ENCODE data around the gene ZSCAN25. TPM values are rescaled to one million over a fixed set of nuclear protein-coding genes. Genes with fewer than 3 reads are reported as not detected.
A peak's percentile ranks its signal among the peaks of the same experiment; 100 is the strongest.

Gene ZSCAN25
- total RNA-seq, 1 donor from 2014 or later = 26.6 TPM

DNA sequence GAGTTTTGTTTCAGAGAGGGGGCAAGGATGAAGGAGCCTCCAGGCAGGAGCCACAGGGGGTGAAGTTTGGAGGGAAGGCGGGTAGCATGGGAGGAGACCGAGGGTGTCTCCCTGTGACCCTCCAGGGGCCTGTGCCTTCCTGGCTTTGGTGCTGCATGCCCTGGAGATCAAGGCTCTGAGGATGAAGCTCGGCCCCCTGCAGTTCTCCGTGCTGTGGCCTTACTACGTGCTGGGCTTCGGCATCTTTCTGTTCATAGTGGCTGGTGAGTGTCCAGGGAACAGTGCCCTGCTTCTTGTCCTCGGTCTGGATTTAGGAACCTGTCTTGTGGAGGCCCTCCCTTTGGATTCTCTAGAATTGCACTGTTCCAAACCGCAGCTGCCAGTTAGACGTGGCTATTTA is 9.2 kb upstream of the ZSCAN25 start:
- peaks cover 11% of the 10 kb centered on the region for H3K27me3 Mint-ChIP-seq (ENCODE audit: low read depth)
- DNase-seq (ENCODE audit: low spot score in 2 of 2, unreplicated experiment in 2 of 2) = no peak
- no peak overlapping the region for H3K4me3 Mint-ChIP-seq
- no peaks in the 10 kb centered on the region for H3K36me3 Mint-ChIP-seq
- H3K4me1 Mint-ChIP-seq = no peaks in the 10 kb centered on the region
- no peak overlapping the region for H3K27ac Mint-ChIP-seq
- no peaks in the 10 kb centered on the region for H3K9me3 Mint-ChIP-seq
- TF ChIP-seq, protein P1, sequence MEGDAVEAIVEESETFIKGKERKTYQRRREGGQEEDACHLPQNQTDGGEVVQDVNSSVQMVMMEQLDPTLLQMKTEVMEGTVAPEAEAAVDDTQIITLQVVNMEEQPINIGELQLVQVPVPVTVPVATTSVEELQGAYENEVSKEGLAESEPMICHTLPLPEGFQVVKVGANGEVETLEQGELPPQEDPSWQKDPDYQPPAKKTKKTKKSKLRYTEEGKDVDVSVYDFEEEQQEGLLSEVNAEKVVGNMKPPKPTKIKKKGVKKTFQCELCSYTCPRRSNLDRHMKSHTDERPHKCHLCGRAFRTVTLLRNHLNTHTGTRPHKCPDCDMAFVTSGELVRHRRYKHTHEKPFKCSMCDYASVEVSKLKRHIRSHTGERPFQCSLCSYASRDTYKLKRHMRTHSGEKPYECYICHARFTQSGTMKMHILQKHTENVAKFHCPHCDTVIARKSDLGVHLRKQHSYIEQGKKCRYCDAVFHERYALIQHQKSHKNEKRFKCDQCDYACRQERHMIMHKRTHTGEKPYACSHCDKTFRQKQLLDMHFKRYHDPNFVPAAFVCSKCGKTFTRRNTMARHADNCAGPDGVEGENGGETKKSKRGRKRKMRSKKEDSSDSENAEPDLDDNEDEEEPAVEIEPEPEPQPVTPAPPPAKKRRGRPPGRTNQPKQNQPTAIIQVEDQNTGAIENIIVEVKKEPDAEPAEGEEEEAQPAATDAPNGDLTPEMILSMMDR (IDR thresholded peaks at IDR 0.05; ENCODE audit: unreplicated experiment) = no peak

GRCh38 chr7:99614495-99614894 is 2.3 kb upstream of the ZSCAN25 start:
- peaks cover 3% of the 10 kb centered on the region for H3K36me3 Mint-ChIP-seq
- no peaks in the 10 kb centered on the region for H3K9me3 Mint-ChIP-seq
- H3K27me3 Mint-ChIP-seq (ENCODE audit: low read depth) = peaks cover 8% of the 10 kb centered on the region
- TF ChIP-seq, protein P1 (IDR thresholded peaks at IDR 0.05; ENCODE audit: unreplicated experiment) = no peak
- no peak overlapping the region for H3K4me3 Mint-ChIP-seq
- H3K4me1 Mint-ChIP-seq = peaks cover 23% of the 10 kb centered on the region
- DNase-seq (ENCODE audit: low spot score in 2 of 2, unreplicated experiment in 2 of 2) = no peak
- H3K27ac Mint-ChIP-seq = no peak overlapping the region

GRCh38 chr7:99615989-99616358 is 772 bp upstream of the ZSCAN25 start:
- TF ChIP-seq, protein P1 (IDR thresholded peaks at IDR 0.05; ENCODE audit: unreplicated experiment) = no peak
- Mint-ChIP-seq H3K27me3 (ENCODE audit: low read depth) (no peaks in the 10 kb centered on the region), H3K36me3 (peaks cover 10% of the 10 kb centered on the region), H3K9me3 (no peaks in the 10 kb centered on the region), H3K4me3 (peak overlapping the region; percentile 95), H3K4me1 (peaks cover 23% of the 10 kb centered on the region), H3K27ac (no peak overlapping the region)
- DNase-seq (ENCODE audit: low spot score in 2 of 2, unreplicated experiment in 2 of 2) = no peak

GRCh38 chr7:99617192-99617781 is 541 bp downstream of the ZSCAN25 start:
- Mint-ChIP-seq H3K9me3 (no peaks in the 10 kb centered on the region), H3K4me3 (peak overlapping the region; percentile 95), H3K4me1 (peaks cover 23% of the 10 kb centered on the region), H3K27ac (peak overlapping the region; percentile 92), H3K27me3 (ENCODE audit: low read depth) (no peaks in the 10 kb centered on the region), H3K36me3 (peaks cover 16% of the 10 kb centered on the region)
- TF ChIP-seq, protein P1 (IDR thresholded peaks at IDR 0.05; ENCODE audit: unreplicated experiment) = no peak
- DNase-seq (ENCODE audit: low spot score in 2 of 2, unreplicated experiment in 2 of 2) = no peak

GRCh38 chr7:99618726-99619125 is 2.0 kb downstream of the ZSCAN25 start:
- Mint-ChIP-seq H3K4me1 (peaks cover 23% of the 10 kb centered on the region), H3K9me3 (no peaks in the 10 kb centered on the region), H3K27me3 (ENCODE audit: low read depth) (no peaks in the 10 kb centered on the region), H3K36me3 (peaks cover 26% of the 10 kb centered on the region), H3K4me3 (peak overlapping the region; percentile 95), H3K27ac (no peak overlapping the region)
- TF ChIP-seq, protein P1 (IDR thresholded peaks at IDR 0.05; ENCODE audit: unreplicated experiment) = no peak
- no peak for DNase-seq (ENCODE audit: low spot score in 2 of 2, unreplicated experiment in 2 of 2)

Measured in mesothelial cell of epicardium (in vitro differentiated cells).